Left ventricle myocardium superior (tissue), 1 donor: ENCODE data around the gene AMER2. TPM values are rescaled to one million over a fixed set of nuclear protein-coding genes. Genes with fewer than 3 reads are reported as not detected.
"Not testable (repeated sequence)": the region's sequence is repeated elsewhere in the genome, so short reads cannot be mapped to it uniquely, and the experiment has no call there.

ENCODE experiments used
- ATAC-seq: fragments of 200-7000 bp; cut with Tn5 transposase; one replicate; pipeline ENCODE4 v1.9.1; 2020; ENCODE audit warnings: mild to moderate bottlenecking, moderate library complexity
- DNase-seq: peaks from one replicate; pipeline ENCODE4 v3.0.0-alpha.2; 2020
- intact Hi-C: fragments of 100-400 bp; cut with micrococcal nuclease; formaldehyde crosslinking; loops from one replicate; pipeline ENCODE4 v1.11.0; 2022
- total RNA-seq: library from RNA; stranded (reverse); fragmentation: NEBNext Ultra II Directional; extraction: Animal tissue kit (Norgen Biotek cat#: 25700); gene quantifications from one replicate; pipeline ENCODE4 v1.2.1, GENCODE V29; 2021
- donor health status: DM: no; HTN: yes; CAD: no; lungs with severe emphysema.

AMER2 gene
- total RNA-seq, 1 donor from 2014 or later: not detected

DNA sequence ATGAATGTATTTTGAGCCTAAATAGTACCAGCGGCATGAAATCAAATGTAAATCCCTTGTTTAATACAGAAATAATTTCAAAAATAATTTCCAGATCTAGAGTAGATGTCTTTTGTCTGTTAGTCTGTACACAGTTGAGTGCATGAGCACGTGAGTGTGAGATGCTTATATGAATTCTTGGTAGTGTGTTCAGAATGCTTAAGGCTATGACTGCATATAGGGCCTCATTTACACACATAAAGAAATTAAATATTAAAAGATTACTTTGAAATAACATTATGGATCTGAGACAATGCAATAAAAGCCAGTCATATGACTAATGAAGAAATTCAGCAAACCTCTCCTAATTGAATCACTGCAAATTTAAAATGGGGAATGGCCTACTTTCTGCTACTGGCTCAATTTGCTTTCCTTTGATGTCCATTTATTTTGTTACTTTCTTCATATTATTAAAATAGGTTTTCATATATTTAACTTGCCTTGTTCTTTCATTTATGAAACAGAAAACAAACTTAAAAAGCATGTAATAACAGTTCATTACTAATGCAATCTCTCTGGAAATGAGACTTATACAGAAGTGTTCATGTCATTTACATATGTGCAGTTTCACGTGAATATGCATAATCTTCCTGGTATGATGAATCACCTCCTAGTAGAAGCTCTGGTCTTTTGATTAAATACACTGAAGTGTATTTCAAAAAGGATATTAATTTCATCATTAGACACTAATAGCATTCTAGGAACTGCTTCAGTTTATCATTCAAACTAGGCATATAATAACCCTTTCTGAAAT, 4.5 kb downstream of the AMER2 start:
- no peak for ATAC-seq
- intact Hi-C loops: no loop called here

DNA sequence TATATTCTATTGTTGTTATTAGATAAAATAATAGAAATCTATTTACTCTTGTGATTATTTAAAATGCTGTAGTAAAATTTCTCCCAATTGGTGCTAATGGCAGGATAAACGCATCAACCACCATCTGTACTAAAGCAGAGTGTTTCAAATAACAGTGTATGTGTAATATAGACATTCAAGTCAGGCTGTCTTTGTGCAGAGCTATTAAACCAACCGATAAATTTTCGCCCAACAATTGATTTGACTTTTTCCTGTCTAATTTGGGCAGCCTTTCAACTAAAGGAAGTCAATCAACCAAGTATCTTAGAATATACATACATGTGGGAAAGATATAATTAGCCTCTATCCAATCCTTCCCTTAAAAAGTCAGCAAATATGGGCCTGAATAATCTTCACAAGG, 5.8 kb downstream of the AMER2 start:
- intact Hi-C loops: no loop called here
- ATAC-seq: no peak
- no peak for DNase-seq

More for the DNA sequence above, 4.5 kb downstream of the AMER2 start:
- no peak for DNase-seq

GRCh38 chr13:25165663-25166062, 6.4 kb downstream of the AMER2 start:
- intact Hi-C loops: no loop called here
- no peak for DNase-seq
- no peak for ATAC-seq

DNA sequence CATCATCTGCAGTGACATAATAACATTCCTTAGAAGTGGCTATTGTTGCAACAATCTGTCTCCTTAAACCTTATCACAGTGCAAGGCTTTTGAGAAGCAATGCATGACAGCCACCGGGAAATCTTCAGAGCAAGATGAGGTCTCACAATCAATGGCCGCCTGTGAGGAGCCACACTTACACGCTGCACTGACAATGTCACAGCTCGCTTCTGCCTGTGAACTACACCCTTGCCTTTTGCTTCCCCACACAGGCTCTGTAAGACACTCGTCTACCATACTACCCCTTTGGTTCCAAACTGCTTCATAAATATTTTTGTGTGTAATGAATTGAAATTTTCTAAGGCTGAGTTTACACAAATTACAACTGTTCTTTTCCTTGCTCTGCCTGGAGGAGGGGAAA, 6.9 kb downstream of the AMER2 start:
- intact Hi-C loops, ATAC-seq, DNase-seq: not testable (repeated sequence)

DNA sequence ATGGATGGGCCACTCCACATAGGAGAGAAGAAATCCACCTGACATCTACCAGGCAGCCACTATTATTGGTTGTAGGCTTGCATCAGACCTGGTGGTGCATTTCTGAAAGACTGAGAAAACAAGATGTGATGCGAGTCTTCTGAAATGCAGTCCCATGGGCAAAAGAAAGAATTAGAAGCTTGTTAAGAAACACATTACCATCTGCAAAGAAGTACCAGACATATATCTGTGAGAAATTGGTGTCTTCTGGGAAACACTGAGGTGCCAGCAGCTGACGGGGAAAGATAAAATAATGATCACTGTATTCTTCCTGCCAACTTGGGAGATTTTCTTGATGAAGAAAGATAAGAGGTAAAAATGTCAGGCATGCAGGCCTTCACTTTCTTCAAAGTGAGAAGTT, 14.4 kb downstream of the AMER2 start:
- intact Hi-C loops: no loop called here
- ATAC-seq (no peak), DNase-seq (no peak)

- DNase-seq (no peak), ATAC-seq (no peak)
- intact Hi-C loops: no loop called here
These were observed 18.4 kb downstream of the AMER2 start for GRCh38 chr13:25153736-25154135.

GRCh38 chr13:25151626-25152195, 20.4 kb downstream of the AMER2 start:
- ATAC-seq: no peak

DNA sequence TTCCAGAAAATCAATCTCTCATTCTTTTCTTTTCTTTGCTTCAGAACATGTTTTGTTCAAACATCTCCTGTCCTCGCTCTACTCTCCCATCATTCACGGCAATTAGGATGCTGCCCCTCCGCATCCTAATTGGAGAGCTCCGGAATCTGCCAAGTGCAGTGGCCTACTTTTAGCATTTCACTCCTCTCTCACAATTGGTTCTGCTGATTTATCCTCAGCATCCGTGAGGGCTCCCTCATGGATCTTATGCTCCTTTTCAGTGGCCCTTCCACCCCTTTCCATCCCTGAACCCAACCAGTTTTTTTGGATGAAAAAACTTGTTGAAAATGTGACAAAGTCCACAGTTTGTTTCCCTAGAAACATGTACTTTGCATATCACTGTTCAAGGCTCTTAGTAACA, 22.4 kb downstream of the AMER2 start:
- ATAC-seq (no peak), DNase-seq (no peak)
- intact Hi-C loops: no loop called here

More at GRCh38 chr13:25151626-25152195, 20.4 kb downstream of the AMER2 start:
- intact Hi-C loops: no loop called here
- DNase-seq: no peak

- DNase-seq (no peak), ATAC-seq (no peak)
- intact Hi-C loops: no loop called here
These were observed 23.7 kb downstream of the AMER2 start for GRCh38 chr13:25148402-25148771.

DNA sequence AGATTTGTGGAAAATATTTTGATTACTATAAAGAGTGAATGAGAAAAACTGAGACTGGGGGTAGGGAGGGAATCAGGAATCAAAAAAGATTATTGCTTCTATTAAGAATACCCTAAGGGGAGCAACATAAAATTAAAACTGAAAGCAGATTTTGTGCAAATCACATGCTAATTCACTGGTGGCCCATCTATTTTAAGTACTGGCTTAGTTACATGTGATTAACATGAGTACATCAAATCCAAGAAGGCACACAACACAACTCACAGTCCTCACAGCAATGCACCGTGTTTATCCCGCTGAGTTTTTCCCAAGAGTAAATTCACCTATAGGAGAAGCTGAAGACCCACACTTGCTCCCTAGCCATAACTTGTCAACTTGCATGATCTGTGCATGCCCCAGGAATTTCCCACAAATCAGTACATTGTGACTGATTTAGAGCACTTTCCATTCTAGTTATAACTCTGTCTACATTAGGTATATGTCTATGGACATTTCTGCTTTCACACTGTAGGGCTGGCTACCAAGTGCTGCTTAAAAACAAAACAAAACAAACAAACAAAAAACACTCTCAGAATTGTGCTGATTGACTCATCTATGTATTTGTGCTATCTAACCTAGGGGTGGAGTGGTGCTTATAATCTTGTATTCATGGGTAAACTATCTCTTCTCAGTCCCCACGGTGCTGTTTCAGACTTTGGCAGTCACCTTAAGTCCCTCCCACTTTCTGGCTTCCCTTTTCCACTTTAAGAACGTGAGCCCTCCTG, 24.3 kb downstream of the AMER2 start:
- intact Hi-C loops: no loop called here
- ATAC-seq (no peak), DNase-seq (no peak)

DNA sequence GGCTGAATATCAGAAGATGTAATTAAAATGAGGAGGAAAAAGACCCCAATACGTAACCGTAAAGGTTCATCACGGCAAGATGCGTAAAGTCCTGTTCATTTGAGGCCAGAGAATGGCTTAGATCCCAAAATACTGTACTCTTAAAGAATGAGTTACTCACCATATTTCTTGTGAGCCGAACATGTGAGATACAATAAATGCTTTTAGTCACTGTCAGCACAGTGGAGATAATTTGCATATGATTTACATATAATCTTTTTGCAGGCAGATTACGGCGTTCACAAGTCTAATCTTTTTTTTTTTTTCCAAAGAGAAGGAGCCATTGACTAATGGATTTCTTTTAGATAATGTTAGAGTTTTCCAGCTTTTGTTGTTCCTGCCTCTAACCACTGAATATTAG, 28.4 kb downstream of the AMER2 start:
- DNase-seq (no peak), ATAC-seq (no peak)
- intact Hi-C loops: no loop called here

GRCh38 chr13:25141042-25141441, 31.0 kb downstream of the AMER2 start:
- intact Hi-C loops: no loop called here
- ATAC-seq (no peak), DNase-seq (no peak)

- intact Hi-C loops: no loop called here
- DNase-seq: no peak
- ATAC-seq: no peak
These were observed 34.3 kb downstream of the AMER2 start for GRCh38 chr13:25137788-25138115.

GRCh38 chr13:25136880-25137787, 35.0 kb downstream of the AMER2 start:
- ATAC-seq: no peak
- no peak for DNase-seq
- intact Hi-C loops: no loop called here

DNA sequence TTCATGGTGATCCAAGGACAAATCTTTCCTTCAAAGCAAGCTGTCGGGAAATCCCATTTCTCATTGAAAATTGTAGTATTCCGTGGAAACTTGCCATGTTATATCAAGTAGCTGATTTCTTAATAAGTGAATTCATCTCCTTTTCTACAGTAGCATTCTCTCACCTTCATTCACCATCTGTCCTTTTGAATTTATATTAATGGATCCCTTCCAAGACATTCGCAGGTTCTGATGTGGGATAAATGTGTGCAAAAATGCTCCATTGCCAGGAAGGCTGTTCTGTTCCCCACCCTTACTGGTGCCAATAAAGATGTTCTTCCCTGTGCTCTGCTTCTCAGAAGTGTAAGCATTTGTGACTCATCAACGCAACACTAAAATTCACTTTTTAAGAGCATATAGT, 36.2 kb downstream of the AMER2 start:
- intact Hi-C loops: no loop called here
- no peak for ATAC-seq

DNA sequence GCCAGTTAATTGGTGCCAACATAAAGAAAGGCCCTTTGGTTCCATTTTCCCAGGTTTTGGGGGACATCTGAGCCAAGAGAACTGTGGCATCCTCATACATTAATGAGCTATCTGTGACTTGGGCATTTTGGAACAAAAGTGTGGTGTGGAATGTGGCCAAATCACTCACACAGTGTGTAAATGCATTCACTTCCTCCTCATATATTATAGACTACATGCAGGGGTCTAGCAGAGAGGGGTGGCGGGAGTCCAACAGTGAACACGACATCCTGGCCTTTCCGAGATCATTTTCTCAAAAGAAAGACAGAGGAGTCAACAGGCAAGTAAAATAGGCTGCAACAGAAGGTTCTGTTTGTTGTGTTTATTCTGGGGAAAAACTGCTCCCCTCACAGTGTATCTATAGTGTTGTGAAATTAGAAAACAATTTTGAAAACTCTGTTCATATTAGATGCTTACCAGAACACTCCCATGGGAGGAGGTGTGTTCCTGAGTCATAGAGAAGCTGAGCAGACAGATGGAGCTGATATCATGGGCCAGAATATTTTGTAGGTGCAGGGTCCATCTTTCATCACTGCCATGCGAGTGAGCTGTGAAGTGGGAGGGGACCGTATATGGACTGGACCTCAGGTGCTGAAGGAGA, 39.2 kb downstream of the AMER2 start:
- ATAC-seq (no peak), DNase-seq (no peak)
- intact Hi-C loops: no loop called here

More for the DNA sequence above, 36.2 kb downstream of the AMER2 start:
- DNase-seq: no peak

- DNase-seq (no peak), ATAC-seq (no peak)
- intact Hi-C loops: no loop called here
These were observed 40.1 kb downstream of the AMER2 start for GRCh38 chr13:25131881-25132420.

DNA sequence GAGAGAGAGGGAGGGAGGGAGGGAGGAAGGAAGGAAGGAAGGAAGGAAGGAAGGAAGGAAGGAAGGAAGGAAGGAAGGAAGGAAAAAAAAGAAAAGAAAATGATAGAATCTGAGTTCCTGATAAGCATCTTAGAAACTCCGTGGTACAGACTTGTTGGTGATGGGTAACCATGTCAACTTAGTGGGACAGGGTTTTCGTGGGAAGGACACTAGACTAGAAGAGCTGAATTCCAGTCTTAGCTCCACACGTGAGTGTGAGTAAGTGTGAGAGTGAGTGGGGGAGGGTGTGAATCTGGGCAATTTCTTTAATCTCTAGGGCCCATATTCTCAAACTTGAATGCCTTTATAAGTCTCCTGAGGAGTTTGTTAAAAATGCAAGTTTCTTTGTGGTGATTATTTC, 41.1 kb downstream of the AMER2 start:
- ATAC-seq: no peak
- DNase-seq: no peak
- intact Hi-C loops: no loop called here

GRCh38 chr13:25118378-25118905, 53.6 kb downstream of the AMER2 start:
- ATAC-seq (no peak), DNase-seq (no peak)
- intact Hi-C loops: no loop called here
